ENCODE measurements around the gene ADSS1. TPM values are rescaled to one million over a fixed set of nuclear protein-coding genes. Genes with fewer than 3 reads are reported as not detected.

Gene ADSS1
- total RNA-seq, 1 donor from 2014 or later = 6.9 TPM

DNA sequence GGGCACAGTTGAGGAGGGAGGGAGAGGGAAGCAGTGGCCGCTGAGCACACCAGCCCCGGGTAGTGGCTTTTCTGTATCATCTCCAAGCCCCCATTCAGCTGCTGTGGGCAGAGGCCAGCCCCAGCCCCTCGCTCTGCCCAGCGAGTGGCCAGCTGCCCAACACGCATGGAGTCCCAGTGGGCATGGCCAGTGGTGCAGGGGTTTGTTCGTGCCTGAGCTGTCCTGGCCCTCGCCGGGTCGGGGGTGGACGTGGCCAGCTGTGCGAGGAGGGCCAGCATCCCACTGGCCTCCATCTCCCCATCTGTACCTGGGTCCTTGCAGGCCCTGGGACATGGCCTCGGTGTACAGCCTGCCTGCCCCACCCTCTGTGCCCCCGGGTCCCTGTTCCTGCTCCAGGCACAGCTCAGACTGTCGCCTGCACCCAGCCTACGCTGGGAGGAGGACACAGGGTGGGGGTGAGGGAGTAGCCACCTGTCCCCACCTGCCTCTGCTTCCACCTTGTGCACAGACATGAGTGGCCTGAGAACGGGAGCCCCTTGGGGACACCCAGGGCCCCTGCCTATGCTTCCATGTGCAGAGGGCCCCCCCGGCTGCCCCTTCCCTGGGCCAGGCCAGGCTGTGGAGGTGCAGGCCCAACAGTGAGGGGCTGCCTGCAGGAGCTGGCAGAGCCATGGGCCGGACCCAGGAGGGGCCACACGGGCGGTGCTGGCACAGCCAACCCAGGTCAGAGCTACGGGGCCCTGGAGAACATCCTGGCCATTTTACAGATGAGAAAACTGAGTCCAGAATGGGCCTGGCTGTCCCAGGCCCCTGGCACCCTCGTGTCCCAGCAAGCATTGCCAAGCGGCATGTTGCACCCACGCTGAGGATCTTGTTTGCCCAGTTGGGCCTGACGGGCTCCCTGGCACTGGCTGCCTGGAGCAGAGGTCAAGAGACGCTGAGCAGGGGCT, 30.3 kb upstream of the ADSS1 start:
- Mint-ChIP-seq H3K4me3 (no peak overlapping the region), H3K27ac (peak overlapping the region; percentile 26), H3K4me1 (ENCODE audit: unreplicated experiment) (peaks cover 10% of the 10 kb centered on the region), H3K27me3 (no peaks in the 10 kb centered on the region), H3K9me3 (no peaks in the 10 kb centered on the region), H3K36me3 (no peaks in the 10 kb centered on the region)
- DNase-seq (ENCODE audit: extremely low spot score, unreplicated experiment) = no peak
- no peak for TF ChIP-seq CTCF (conservative IDR thresholded peaks at IDR 0.05)

GRCh38 chr14:104694475-104694950, 29.5 kb upstream of the ADSS1 start:
- Mint-ChIP-seq H3K36me3 (no peaks in the 10 kb centered on the region), H3K4me1 (ENCODE audit: unreplicated experiment) (peaks cover 10% of the 10 kb centered on the region), H3K4me3 (no peak overlapping the region), H3K27ac (peak overlapping the region; percentile 26), H3K9me3 (no peaks in the 10 kb centered on the region), H3K27me3 (no peaks in the 10 kb centered on the region)
- no peak for DNase-seq (ENCODE audit: extremely low spot score, unreplicated experiment)
- TF ChIP-seq CTCF (conservative IDR thresholded peaks at IDR 0.05) = no peak

- H3K9me3 Mint-ChIP-seq = no peaks in the 10 kb centered on the region
- H3K4me3 Mint-ChIP-seq = no peak overlapping the region
- H3K36me3 Mint-ChIP-seq = no peaks in the 10 kb centered on the region
- no peak for DNase-seq (ENCODE audit: extremely low spot score, unreplicated experiment)
- TF ChIP-seq CTCF (conservative IDR thresholded peaks at IDR 0.05) = no peak
- H3K27ac Mint-ChIP-seq = peak overlapping the region; percentile 65
- peaks cover 10% of the 10 kb centered on the region for H3K4me1 Mint-ChIP-seq (ENCODE audit: unreplicated experiment)
- H3K27me3 Mint-ChIP-seq = no peaks in the 10 kb centered on the region
Observed at GRCh38 chr14:104694991-104695659, 28.9 kb upstream of the ADSS1 start.

DNA sequence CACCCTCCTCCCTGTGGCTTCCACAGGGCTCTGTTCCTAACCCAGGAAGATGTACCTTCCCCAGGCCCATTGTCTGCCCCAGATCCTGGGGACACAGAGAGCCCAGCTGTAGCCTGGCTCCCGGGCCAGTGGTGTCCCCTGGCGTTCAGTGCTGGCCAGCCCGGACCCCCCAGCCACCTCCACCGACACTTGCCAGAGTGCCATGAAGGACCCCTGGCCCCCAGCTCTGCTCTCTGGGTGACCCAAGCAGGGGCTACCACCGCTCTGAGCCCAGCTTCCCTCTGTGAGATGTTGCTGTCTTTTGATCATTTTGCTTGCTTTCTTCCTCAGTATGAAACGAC, 28.4 kb upstream of the ADSS1 start:
- H3K9me3 Mint-ChIP-seq = no peaks in the 10 kb centered on the region
- peak overlapping the region; percentile 65 for H3K27ac Mint-ChIP-seq
- H3K27me3 Mint-ChIP-seq = no peaks in the 10 kb centered on the region
- no peaks in the 10 kb centered on the region for H3K36me3 Mint-ChIP-seq
- DNase-seq (ENCODE audit: extremely low spot score, unreplicated experiment) = no peak
- H3K4me3 Mint-ChIP-seq = no peak overlapping the region
- H3K4me1 Mint-ChIP-seq (ENCODE audit: unreplicated experiment) = peaks cover 10% of the 10 kb centered on the region
- no peak for TF ChIP-seq CTCF (conservative IDR thresholded peaks at IDR 0.05)

GRCh38 chr14:104696671-104697316, 27.2 kb upstream of the ADSS1 start:
- Mint-ChIP-seq H3K4me3 (no peak overlapping the region), H3K9me3 (no peaks in the 10 kb centered on the region), H3K36me3 (no peaks in the 10 kb centered on the region), H3K27me3 (no peaks in the 10 kb centered on the region), H3K27ac (no peak overlapping the region), H3K4me1 (ENCODE audit: unreplicated experiment) (peaks cover 10% of the 10 kb centered on the region)
- DNase-seq (ENCODE audit: extremely low spot score, unreplicated experiment) = no peak
- no peak for TF ChIP-seq CTCF (conservative IDR thresholded peaks at IDR 0.05)

Measured in type B pancreatic cell (in vitro differentiated cells).